ENCODE measurements around the gene APLP1.
A peak's percentile ranks its signal among the peaks of the same experiment; 100 is the strongest.
"Not testable (repeated sequence)": the region's sequence is repeated elsewhere in the genome, so short reads cannot be mapped to it uniquely, and the experiment has no call there.

APLP1 gene

DNA sequence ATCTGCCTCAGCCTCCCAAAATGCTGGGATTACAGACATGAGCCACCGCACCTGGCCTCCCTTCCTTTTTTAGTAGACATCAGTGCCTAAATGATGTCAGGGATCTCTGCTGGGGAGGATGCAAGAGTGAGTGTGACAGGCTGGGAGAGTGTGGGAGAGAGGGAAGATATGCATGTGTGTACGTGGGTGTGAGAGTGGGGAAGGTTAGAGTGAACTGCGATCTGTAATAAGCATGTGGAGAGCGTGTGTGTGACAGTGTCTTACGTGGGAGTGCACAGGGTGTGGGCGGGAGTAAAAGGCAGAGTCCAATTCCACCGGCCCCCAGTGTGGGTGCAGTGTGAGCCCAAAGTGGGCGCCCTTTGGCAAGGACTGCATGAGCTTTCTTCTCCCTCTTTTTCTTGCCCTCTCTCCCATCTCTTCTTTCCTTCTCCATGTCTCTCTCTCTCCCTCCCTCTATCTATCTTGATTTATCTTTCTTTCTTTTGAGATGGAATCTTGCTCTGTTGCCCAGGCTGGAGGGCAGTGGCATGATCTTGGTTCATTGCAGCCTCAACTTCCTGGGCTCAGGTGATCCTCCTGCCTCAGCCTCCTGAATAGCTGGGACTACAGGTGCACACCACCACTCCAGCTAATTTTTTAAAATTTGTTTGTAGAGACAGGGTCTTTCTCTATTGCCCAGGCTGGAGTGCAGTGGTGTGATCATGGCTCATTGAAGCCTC lies 15.2 kb upstream of the APLP1 start:
- DNase-seq, result no peak

DNA sequence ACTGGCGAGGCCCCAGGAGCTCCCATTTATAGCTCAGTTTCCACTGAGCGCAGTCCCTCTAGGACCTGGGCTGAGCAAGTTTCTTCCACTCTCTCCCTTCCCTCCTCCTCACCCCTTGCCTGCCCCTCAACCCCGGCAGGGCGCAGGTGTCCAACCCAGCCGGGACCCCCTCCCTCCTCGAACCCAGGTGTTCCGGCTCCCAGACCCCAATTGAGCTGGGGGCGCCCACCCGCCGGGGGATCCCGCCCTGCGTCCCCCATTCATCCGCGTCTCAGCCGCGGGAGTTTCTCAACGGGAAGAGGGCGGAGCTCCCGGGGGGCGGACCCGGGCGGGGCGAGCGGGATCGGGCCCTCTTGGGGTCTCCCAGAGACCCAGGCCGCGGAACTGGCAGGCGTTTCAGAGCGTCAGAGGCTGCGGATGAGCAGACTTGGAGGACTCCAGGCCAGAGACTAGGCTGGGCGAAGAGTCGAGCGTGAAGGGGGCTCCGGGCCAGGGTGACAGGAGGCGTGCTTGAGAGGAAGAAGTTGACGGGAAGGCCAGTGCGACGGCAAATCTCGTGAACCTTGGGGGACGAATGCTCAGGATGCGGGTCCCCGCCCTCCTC lies 11.7 kb upstream of the APLP1 start, which contains the start of gene KIRREL2:
Gene KIRREL2, plus strand, starts transcription at position 366 of the 604 bp plus-strand sequence. Its CDS starts 209 bp downstream, at position 575.
- DNase-seq, result no peak

DNA sequence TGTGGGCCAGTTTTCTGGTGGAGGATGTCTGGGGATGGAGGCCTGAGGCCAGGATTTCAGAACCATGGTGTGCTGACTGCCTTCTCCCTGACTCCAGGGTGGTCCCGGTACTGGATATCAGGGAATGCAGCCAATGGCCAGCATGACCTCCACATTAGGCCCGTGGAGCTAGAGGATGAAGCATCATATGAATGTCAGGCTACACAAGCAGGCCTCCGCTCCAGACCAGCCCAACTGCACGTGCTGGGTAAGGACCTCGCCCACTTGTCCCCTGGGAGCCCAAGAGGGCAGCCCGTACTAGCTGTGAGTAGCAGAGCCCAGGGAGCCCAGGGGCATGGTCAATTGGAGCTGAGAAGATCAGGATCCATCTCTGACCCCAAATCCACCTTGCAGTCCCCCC lies 10.1 kb upstream of the APLP1 start:
- DNase-seq, result no peak

DNA sequence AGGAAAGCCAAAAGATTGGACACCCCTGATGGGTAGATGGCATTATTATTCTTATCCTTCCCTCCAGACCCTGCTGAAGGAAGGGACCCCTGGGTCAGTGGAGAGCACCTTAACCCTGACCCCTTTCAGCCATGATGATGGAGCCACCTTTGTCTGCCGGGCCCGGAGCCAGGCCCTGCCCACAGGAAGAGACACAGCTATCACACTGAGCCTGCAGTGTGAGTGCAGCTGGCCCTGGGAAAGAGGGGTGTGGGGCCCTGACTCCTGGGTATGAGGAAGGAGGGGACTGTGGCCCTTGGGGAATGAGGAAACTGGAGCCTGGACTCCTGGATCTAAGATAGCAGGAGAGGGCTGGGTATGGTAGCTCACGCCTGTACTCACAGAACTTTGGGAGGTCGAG lies 9.0 kb upstream of the APLP1 start:
- DNase-seq, result no peak

DNA sequence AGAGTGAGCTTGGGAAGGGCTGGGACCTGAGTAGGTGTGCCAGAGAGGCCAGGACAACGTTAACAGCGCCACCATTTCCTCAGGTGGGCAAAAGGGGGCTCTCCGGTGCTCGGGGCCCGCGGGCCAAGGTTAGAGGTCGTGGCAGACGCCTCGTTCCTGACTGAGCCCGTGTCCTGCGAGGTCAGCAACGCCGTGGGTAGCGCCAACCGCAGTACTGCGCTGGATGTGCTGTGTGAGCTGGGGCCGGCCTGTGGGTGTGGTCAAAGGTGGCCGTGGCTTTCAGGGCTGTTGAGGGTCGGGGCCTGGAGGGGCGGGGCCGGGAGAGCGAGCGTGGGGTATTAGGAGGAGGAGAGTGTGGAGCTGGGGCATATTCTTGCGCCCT lies 7.9 kb upstream of the APLP1 start:
- no peak for DNase-seq

DNA sequence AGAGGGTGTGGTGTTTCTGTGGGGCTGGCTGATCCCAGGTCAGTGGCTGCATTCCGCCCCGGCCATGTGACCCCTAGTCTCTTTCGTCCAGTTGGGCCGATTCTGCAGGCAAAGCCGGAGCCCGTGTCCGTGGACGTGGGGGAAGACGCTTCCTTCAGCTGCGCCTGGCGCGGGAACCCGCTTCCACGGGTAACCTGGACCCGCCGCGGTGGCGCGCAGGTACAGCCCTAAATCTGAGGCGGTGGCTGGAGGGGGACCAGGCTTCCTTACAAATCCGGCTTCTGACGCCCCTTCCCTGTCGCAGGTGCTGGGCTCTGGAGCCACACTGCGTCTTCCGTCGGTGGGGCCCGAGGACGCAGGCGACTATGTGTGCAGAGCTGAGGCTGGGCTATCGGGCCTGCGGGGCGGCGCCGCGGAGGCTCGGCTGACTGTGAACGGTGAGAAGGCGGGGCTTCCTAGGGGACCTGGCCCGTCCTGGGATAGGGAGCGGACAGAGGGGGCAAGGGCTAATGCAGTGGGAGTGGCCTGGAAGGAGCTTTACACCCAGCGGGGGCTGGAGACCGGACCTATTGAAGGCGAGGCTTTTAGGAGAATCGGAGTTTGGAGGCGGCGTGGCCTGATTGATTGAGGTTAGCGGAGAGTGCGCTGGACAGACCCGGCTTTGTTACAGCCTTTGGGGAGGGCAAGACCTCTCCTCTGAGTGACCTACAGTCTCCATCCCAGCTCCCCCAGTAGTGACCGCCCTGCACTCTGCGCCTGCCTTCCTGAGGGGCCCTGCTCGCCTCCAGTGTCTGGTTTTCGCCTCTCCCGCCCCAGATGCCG lies 7.3 kb upstream of the APLP1 start:
- no peak for DNase-seq

DNA sequence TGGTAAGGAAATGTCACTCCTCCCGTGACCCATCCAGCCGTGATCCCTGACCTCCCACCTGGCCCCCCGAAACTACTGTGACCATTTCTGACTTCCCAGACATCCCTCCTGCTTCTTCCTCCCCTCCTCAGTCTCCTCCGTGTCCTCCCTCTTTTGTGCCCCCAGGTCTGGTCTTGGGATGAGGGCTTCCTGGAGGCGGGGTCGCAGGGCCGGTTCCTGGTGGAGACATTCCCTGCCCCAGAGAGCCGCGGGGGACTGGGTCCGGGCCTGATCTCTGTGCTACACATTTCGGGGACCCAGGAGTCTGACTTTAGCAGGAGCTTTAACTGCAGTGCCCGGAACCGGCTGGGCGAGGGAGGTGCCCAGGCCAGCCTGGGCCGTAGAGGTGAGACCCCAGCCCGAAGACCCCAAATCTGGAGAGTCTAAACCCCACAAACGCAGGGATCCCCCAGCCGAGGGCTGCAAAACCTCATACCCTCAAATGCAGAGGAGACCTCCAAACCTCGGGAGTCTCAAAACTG lies 6.7 kb upstream of the APLP1 start:
- DNase-seq, result no peak

DNA sequence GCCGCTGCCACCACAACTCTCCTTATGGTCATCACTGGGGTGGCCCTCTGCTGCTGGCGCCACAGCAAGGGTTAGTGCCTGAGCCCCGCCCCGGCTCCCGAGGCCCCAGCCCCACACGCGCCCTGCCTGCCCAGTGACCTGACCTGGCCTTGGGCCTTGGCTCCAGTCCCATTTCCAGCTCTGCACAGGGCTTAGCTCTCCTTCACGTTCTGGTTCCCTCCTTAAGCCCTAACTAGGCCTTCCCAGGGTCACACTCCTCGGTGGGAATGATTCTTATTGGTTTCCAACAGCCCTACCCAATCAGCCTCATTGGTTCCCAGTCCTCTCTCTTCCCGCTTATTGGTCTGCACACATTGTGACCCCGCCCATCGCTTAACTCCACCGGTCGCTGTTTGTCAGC lies 5.8 kb upstream of the APLP1 start:
- no peak for DNase-seq

DNA sequence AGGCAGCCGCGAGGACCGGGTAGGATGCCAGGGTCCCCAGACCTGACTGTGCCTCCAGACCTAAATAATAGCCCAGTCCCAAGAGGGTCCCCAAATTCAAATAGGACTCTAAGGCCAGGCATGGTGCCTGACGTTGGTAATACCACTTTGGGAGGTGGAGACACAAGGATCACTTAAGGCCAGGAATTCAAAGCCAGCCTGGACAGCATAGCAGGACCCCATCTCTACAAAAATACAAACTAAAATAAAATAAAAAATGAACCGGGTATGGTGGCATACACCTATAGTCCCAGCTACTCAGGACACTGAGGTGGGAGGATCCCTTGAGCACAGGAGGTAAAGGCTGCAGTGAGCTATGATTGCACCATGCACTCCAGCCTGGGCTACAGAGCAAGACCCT lies 5.4 kb upstream of the APLP1 start:
- no peak for DNase-seq

DNA sequence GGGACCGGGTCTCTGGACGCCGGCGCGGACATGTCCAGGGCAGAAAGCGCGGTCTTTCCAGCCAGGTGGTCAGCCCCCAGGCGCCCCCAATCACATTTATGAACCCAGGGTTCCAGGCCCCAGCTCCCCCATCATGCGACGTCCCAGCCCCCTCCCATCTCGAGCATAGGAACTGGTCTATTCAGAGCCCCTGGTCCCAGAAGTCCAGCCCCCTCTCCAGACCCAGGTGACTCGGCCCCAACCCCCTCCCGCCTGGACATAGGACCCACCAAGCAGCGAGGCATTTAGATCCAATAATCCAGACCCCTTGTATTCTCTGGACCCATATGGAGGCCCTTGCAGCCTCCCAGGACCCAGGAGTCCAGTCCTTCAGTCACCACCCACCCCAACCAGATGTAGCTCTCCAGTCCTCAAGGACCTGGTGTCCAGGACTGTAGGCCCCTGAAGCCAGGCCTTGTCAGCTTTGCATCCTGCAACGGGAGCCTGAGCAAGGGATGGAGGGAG lies 501 bp downstream of the APLP1 start:
- DNase-seq, result no peak

DNA sequence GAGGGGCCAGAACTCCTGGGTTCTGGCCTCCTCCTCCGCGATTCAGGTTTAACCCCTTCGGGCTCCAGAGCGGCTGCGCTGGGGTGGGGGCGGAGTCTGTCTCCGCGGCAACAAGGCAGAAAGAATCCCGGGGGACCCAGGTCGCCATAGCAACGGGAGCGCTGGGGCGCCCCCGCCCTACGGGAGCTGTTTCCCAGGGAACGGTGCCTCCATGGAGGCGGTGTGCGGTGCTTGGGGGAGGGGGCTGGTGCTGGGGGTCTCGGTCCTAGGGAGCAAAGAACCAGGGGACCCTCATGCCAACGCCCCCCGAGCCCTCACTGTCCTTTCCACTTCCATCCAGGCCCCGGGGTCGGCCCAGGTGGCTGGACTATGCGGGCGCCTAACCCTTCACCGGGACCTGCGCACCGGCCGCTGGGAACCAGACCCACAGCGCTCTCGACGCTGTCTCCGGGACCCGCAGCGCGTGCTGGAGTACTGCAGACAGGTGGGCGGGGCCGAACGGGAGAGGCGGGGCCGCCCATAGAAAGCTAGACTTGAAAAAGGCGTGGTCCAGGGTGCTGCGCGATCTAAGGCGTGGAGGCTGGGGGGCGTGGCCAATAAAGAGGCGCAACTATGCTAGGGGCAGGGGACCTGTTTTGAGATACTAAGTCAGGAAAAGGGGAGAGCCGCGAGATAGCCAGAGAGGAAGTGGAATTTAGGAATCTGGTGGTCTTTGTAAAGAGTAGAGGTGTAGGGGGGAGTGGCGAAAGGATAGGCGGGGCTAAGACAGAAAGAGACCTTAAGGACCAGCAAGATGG lies 1.2 kb downstream of the APLP1 start:
- peak; percentile 59 for DNase-seq

DNA sequence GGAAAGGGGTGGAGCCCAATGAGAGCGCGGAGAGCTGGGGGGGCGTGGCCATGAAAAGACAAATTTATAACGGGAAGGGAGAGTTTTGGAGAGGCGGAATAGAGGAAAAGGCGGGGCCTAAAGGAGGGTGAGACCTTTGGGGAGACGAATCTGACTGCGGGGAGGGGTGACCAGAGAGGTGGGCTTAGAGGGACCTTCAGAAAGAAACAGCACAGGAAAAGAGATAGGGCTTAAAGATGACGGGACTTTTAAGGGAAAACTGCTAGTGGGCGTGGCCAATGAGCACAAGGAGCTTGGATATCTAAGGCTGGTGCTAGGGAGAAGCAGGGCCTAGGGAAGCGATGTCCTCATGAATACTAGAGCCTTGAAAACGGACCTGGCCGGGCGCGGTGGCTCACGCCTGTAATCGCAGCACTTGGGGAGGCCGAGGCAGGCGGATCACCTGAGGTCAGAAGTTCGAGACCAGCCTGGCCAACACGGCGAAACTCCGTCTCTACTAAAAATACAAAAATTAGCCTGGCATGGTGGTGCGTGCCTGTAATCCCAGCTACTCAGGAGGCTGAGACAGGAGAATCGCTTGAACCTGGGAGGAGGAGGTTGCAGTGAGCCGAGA lies 1.9 kb downstream of the APLP1 start:
- not testable (repeated sequence) for DNase-seq

DNA sequence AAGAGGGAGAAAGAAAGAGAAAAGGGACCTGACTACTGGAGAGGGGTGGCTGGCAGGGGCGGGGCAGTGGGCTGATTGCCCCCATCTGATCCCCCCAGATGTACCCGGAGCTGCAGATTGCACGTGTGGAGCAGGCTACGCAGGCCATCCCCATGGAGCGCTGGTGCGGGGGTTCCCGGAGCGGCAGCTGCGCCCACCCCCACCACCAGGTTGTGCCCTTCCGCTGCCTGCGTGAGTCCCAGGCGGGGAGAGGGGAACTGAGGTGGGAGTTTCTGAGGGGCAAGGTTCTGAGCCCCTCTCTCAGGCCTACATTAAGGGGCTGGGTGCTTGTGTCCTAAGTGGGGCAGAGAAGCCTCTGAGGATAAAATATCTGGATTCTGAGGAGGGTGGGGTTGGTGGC lies 2.4 kb downstream of the APLP1 start:
- no peak for DNase-seq

DNA sequence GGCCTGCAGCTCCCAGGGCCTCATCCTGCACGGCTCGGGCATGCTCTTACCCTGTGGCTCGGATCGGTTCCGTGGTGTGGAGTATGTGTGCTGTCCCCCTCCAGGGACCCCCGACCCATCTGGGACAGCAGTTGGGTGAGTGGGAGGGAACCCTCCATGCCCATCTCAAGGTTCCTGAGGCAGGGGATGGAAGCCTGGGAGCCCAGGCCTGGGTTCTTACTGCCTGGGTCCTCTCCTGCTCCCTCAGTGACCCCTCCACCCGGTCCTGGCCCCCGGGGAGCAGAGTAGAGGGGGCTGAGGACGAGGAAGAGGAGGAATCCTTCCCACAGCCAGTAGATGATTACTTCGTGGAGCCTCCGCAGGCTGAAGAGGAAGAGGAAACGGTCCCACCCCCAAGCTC lies 3.2 kb downstream of the APLP1 start:
- DNase-seq, result no peak

DNA sequence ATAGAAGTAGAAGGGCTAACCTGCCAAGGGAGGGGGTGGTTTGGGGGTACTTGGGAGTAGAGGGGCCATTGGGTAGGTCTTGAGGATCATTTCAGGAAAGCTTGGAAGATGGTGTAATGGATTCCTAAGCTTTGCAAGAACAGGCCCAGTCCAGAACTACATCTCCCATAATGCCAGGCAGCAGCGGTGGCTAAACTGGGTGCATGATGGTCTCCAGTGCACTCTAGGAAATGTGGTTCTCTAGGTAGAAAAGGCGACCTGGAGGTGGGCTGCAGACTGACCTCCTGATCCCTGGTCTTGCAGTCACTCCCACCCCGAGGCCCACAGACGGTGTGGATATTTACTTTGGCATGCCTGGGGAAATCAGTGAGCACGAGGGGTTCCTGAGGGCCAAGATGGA lies 3.8 kb downstream of the APLP1 start:
- DNase-seq, result no peak

DNA sequence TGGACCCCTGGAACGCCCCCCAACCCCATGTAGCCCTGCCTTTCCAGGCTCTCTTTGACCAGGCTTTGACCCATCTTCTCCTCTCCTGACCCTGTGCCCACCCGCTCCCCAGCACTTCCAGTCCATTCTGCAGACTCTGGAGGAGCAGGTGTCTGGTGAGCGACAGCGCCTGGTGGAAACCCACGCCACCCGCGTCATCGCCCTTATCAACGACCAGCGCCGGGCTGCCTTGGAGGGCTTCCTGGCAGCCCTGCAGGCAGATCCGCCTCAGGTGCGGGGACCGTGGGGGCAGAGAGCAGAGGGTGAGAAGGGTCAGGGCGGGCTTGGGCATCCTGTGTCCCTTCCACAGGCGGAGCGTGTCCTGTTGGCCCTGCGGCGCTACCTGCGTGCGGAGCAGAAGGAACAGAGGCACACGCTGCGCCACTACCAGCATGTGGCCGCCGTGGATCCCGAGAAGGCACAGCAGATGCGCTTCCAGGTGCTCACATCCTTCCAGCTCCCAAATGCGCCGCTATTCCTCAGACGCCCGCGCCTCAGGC lies 6.1 kb downstream of the APLP1 start:
- no peak for DNase-seq

DNA sequence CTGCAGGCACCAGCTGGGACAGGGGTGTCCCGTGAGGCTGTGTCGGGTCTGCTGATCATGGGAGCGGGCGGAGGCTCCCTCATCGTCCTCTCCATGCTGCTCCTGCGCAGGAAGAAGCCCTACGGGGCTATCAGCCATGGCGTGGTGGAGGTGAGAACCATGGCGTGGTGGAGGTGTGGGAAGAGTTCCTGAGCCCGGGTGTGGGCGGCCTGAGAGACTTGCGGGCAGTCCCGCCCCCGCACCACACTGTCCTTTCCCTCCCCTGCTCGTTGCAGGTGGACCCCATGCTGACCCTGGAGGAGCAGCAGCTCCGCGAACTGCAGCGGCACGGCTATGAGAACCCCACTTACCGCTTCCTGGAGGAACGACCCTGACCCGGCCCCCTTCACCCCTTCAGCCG lies 10.7 kb downstream of the APLP1 start:
- no peak for DNase-seq

DNA sequence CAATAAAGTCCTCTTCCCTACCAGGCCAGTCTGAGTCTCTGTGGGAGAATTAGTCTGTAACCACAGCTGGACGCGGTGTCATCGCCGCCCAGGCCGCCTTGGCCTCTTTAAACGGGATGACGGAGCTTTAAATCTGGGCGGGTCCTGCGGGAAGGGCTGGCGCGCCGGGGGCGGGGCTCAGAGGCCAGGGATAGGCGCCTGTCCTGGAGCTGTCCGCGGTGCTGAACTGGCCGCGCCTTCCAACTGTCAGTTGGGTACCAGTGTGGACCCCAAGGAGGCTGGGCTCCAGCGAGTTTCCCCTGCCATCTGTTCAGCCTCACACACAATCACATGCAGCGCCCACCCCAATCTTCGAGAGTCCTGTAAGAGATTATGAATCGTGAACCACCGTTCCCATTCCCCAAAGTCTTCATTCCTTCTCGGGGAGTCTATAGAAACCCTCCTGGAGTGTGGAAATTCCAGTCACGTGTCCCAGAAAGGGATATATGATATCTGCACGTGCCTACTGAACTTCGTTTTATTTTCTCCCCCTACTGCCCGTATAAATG lies 11.5 kb downstream of the APLP1 start:
- no peak for DNase-seq

DNA sequence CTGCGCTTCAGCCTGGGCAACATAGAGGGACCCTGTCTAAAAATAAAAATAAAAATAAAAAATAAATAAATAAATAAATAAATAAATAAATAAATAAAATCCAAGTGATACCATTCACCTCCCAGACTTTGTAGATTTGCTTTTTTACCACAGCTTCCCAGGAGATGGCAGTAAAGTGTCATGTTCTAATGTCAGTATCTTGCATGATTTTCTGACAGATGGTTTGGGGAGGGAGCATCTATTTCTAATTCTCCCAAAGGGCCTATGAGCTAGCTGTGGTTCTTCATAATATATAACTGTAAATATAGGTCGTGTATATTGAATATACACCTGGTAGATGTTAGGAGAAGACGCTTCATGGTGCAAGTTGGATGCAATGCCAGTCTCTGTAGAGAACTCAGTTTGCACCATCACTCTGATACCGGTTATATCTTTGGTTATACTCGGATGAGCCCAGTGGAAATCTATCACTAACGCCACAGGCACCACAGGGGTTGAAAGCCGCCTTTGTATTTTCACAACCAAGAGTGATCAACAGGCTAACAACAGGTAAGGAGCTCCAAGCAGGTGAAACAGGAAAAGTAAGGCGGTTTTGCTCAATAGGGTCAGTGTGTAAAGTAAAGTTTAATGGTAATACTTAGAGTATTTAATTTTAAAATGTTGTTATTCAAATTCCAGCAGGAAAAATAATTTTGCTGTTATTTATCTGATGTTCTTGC lies 13.9 kb downstream of the APLP1 start:
- DNase-seq, result no peak

DNA sequence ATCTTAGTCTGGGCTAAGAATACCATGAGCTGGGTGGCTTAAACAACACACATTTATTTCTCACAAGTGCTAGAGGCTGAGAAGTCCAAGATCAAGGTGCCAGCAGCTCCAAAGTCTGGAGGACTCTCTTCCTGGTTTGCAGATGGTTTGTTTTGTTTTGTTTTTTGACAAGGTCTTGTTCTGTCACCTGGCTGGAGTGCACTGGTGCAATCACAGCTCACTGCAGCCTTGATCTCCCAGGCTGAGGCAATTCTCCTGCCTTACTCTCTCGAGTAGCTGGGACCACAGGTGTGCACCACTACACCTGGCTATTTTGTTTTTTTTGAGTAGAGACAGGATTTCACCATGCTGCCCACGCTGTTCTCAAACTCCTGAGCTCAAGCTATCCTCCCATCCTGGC lies 15.5 kb downstream of the APLP1 start:
- DNase-seq, result no peak

DNA sequence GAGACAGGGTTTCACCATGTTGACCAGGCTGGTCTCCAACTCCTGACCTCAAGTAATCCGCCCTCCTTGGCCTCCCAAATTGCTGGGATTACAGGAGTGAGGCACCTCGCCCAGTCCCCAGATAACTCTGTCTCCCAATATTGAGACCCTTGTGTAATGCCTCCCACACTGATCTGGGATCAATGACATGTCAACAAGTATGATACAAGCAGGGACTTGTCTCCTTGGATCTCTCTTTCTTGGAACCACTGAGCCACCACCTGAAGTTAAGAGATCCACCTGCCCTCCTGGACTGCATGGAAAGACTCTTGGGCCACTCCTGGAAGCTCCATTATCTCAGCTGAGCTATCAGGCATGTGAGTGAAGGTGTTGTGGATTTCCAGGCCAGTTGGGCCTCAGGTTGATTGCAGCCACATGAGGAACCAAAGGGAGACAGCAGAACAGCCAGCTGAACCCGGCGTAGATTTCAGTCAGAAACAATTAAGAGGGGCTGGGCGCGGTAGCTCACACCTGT lies 16.9 kb downstream of the APLP1 start:
- no peak for DNase-seq

Measured in SIG-M5 (cell line).